GM18526 (cell line): ENCODE measurements around the gene CHURC1.

Experiments
- POLR2A ChIP-seq: IDR thresholded peaks from 3 replicates; pipeline ENCODE4 v1.6.1; 2011; ENCODE audit not compliant: insufficient read length; ENCODE audit errors: extremely low read depth

CHURC1 gene

DNA sequence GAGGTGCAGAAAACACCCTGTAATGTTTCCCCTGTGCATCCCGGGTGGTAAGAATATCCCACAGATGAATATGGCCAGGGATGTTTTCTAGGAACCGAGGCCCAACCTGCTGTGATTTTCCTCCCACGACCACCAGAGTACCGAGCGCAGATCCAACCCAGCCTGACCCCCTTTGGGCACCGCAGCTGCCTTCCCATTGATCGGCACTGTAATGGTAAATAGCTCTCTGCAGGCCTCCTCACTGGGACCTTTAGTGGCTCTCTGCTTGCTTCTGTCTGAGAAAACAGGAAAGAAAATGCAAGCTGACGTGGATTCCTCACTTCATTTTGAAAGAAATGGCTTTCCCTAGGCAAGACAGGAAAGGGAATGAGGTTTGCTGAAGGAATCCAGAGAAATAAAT is 60.3 kb downstream of the CHURC1 start:
- TF ChIP-seq POLR2A, result no peak

DNA sequence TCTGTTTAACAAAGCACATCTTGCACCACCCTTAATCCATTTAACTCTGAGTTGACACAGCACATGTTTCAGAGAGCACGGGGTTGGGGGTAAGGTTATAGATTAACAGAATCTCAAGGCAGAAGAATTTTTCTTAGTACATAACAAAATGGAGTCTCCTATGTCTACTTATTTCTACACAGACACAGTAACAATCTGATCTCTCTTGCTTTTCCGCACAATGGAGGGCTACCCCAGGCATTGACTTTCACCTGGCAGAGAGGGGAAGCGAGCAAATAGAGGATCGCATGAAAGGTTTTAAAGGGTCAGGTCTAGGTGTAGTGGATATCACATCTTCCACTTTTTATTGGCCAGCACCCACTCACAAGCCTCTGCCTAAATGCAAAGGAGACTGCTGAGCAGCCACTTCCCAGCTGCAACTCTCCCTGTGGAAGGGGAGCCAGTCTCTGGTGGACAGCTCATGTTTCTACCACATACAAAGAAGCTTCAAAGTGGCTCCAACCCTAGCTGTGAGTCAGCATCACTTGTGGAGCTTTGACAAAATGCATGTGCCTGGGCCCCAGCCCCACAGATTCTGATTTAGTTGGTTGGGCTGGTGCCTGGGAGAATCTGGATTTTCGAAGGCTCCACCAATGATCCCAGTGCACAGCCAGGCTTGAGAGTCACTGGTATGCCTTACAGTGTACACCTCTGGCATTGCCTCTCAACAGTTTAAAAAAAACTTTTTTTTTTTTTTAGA is 65.2 kb downstream of the CHURC1 start:
- no peak for TF ChIP-seq POLR2A

DNA sequence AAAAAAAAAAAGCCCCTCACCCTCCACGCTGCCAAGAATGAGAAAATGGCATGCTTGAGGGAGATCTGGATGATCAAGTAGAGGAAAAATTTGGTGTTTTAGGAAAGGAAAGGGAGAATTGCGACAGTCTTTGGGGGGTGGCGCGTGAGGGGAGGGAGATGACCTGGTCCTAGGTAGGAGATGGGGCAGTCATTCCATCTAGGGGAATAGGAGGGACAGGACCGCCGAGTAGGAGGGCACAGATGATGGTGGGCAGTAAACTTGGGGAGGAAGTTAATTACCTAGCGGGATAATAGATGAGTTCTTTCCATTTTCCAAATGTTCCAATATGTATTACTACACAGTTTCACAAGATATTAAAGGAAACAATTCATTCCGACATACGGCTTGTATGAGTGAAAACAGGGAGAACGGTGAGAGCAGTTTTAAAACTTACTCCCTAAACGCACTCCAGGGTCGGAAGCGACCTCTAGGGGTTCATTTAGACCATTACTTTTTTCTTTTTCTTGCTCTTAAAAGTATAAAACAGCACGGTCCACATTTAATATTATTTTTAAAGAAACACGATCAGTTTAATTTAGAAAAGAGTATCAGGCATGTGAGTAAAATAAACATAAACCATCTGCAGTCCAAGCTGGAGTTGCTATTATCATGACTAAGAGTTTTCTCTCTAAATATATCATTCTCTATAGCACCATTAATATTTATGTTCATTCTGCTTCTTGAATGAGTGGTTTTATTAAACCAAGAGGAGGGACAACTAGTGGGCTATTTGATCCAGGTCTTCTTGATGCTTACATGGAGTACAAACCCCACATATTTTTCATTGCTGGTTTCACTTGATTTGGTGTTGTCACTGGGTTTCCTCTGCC is 69.4 kb downstream of the CHURC1 start:
- no peak for TF ChIP-seq POLR2A
